HEK293 (cell line): ENCODE data around the gene FARSA.

ENCODE experiments used
- BCL6B ChIP-seq: fragments of 450-650 bp; formaldehyde crosslinking; IDR thresholded peaks from 2 replicates; pipeline ENCODE4 v1.5.1; 2017; ENCODE audit warnings: missing biosample characterization, missing genetic modification characterization
- EGR2 ChIP-seq: fragments of 450-650 bp; formaldehyde crosslinking; IDR thresholded peaks from 2 replicates; pipeline ENCODE4 v1.5.1; 2016; ENCODE audit warnings: low read depth, missing biosample characterization, missing genetic modification characterization
- KLF8 ChIP-seq: fragments of 450-650 bp; formaldehyde crosslinking; IDR thresholded peaks from 2 replicates; pipeline ENCODE4 v1.5.1; 2016; ENCODE audit warnings: missing biosample characterization, missing genetic modification characterization
- KLF9 ChIP-seq: fragments of 450-650 bp; formaldehyde crosslinking; IDR thresholded peaks from 2 replicates; pipeline ENCODE4 v1.5.1; 2016; ENCODE audit warnings: missing biosample characterization, missing genetic modification characterization, low read depth
- PBX3 ChIP-seq: sonication (generic); formaldehyde crosslinking; IDR thresholded peaks from 2 replicates; pipeline ENCODE4 v1.8.1; 2022; ENCODE audit warnings: mild to moderate bottlenecking, moderate library complexity, missing genetic modification reagents
- PRDM10 ChIP-seq: fragments of 450-650 bp; formaldehyde crosslinking; IDR thresholded peaks from 2 replicates; pipeline ENCODE4 v1.5.1; 2016; ENCODE audit warnings: missing biosample characterization, missing genetic modification characterization
- WT1 ChIP-seq: fragments of 450-650 bp; formaldehyde crosslinking; IDR thresholded peaks from 2 replicates; pipeline ENCODE4 v1.5.1; 2016; ENCODE audit warnings: missing biosample characterization, missing genetic modification characterization
- ZBTB1 ChIP-seq: fragments of 450-650 bp; formaldehyde crosslinking; IDR thresholded peaks from 2 replicates; pipeline ENCODE4 v1.5.1; 2016; ENCODE audit warnings: missing biosample characterization, missing genetic modification characterization
- ZFP37 ChIP-seq: fragments of 450-650 bp; formaldehyde crosslinking; IDR thresholded peaks from 2 replicates; pipeline ENCODE4 v1.5.1; 2016; ENCODE audit warnings: missing biosample characterization, missing genetic modification characterization
- ZFP69B ChIP-seq: fragments of 450-650 bp; formaldehyde crosslinking; IDR thresholded peaks from 2 replicates; pipeline ENCODE4 v1.5.1; 2016; ENCODE audit warnings: missing biosample characterization, missing genetic modification characterization
- ZNF112 ChIP-seq: fragments of 450-650 bp; formaldehyde crosslinking; IDR thresholded peaks from 2 replicates; pipeline ENCODE4 v1.5.0; 2017; ENCODE audit warnings: missing biosample characterization, missing genetic modification characterization
- ZNF121 ChIP-seq: fragments of 450-650 bp; formaldehyde crosslinking; IDR thresholded peaks from 2 replicates; pipeline ENCODE4 v1.5.1; 2016; ENCODE audit warnings: missing biosample characterization, missing genetic modification characterization
- ZNF138 ChIP-seq: fragments of 450-650 bp; formaldehyde crosslinking; IDR thresholded peaks from 2 replicates; pipeline ENCODE4 v1.5.1; 2016; ENCODE audit warnings: missing biosample characterization, missing genetic modification characterization, borderline replicate concordance
- ZNF157 ChIP-seq: fragments of 450-650 bp; formaldehyde crosslinking; IDR thresholded peaks from 2 replicates; pipeline ENCODE4 v1.5.1; 2016; ENCODE audit warnings: missing biosample characterization, missing genetic modification characterization
- ZNF18 ChIP-seq: fragments of 450-650 bp; formaldehyde crosslinking; IDR thresholded peaks from 2 replicates; pipeline ENCODE4 v1.5.1; 2016; ENCODE audit warnings: missing biosample characterization, missing genetic modification characterization
- ZNF248 ChIP-seq: fragments of 450-650 bp; formaldehyde crosslinking; IDR thresholded peaks from 2 replicates; pipeline ENCODE4 v1.5.1; 2017; ENCODE audit warnings: missing biosample characterization, missing genetic modification characterization
- ZNF302 ChIP-seq: fragments of 450-650 bp; formaldehyde crosslinking; IDR thresholded peaks from 2 replicates; pipeline ENCODE4 v1.5.1; 2016; ENCODE audit warnings: missing biosample characterization, missing genetic modification characterization, low read depth
- ZNF335 ChIP-seq: fragments of 450-650 bp; formaldehyde crosslinking; conservative IDR thresholded peaks from 2 replicates; pipeline ENCODE4 v1.5.1; 2016; ENCODE audit warnings: missing biosample characterization, missing genetic modification characterization
- ZNF449 ChIP-seq: fragments of 450-650 bp; formaldehyde crosslinking; IDR thresholded peaks from 2 replicates; pipeline ENCODE4 v1.5.1; 2017; ENCODE audit warnings: missing biosample characterization, mild to moderate bottlenecking, missing genetic modification characterization, moderate library complexity
- ZNF521 ChIP-seq: fragments of 450-650 bp; formaldehyde crosslinking; IDR thresholded peaks from 2 replicates; pipeline ENCODE4 v1.5.1; 2017; ENCODE audit warnings: missing biosample characterization, mild to moderate bottlenecking, missing genetic modification characterization
- ZNF529 ChIP-seq: fragments of 450-650 bp; formaldehyde crosslinking; IDR thresholded peaks from 2 replicates; pipeline ENCODE4 v1.5.1; 2017; ENCODE audit warnings: missing genetic modification characterization, missing biosample characterization; ENCODE audit not compliant: insufficient replicate concordance
- ZNF544 ChIP-seq: fragments of 450-650 bp; formaldehyde crosslinking; IDR thresholded peaks from 2 replicates; pipeline ENCODE4 v1.5.0; 2017; ENCODE audit warnings: missing biosample characterization, missing genetic modification characterization
- ZNF549 ChIP-seq: fragments of 450-650 bp; IDR thresholded peaks from 2 replicates; pipeline ENCODE4 v1.5.1; 2018; ENCODE audit warnings: missing biosample characterization, missing genetic modification characterization, mild to moderate bottlenecking, inconsistent platforms, moderate library complexity
- ZNF596 ChIP-seq: fragments of 450-650 bp; IDR thresholded peaks from 2 replicates; pipeline ENCODE4 v1.5.0; 2018; ENCODE audit warnings: missing biosample characterization, mild to moderate bottlenecking, missing genetic modification characterization, moderate library complexity
- ZNF621 ChIP-seq: fragments of 450-650 bp; formaldehyde crosslinking; IDR thresholded peaks from 2 replicates; pipeline ENCODE4 v1.5.1; 2017; ENCODE audit warnings: missing biosample characterization, missing genetic modification characterization
- ZNF626 ChIP-seq: fragments of 450-650 bp; sonication (Bioruptor Pico); formaldehyde crosslinking; IDR thresholded peaks from 2 replicates; pipeline ENCODE4 v1.5.1; 2018; ENCODE audit warnings: missing biosample characterization, missing genetic modification characterization, inconsistent platforms
- ZNF677 ChIP-seq: fragments of 450-650 bp; IDR thresholded peaks from 2 replicates; pipeline ENCODE4 v1.5.0; 2018; ENCODE audit warnings: missing biosample characterization, mild to moderate bottlenecking, missing genetic modification characterization, moderate library complexity
- ZNF692 ChIP-seq: fragments of 450-650 bp; formaldehyde crosslinking; IDR thresholded peaks from 2 replicates; pipeline ENCODE4 v1.5.1; 2016; ENCODE audit warnings: missing biosample characterization, missing genetic modification characterization
- ZNF701 ChIP-seq: fragments of 450-650 bp; formaldehyde crosslinking; IDR thresholded peaks from 2 replicates; pipeline ENCODE4 v1.5.1; 2016; ENCODE audit warnings: missing biosample characterization, missing genetic modification characterization
- ZNF843 ChIP-seq: fragments of 450-650 bp; formaldehyde crosslinking; IDR thresholded peaks from 2 replicates; pipeline ENCODE4 v1.5.1; 2016; ENCODE audit warnings: missing biosample characterization, missing genetic modification characterization

Gene FARSA

GRCh38 chr19:12945479-12946091 lies 12.1 kb upstream of the FARSA start, which contains the start of gene RAD23A (continued):
- 0 out of 2 replicates have a peak, but pooled peaks have one; percentile 52 for TF ChIP-seq ZNF449 (tag by site-specific recombination)
- TF ChIP-seq ZFP37 (tag by site-specific recombination): no peak
- no peak for TF ChIP-seq ZNF529 (tag by site-specific recombination)
- TF ChIP-seq KLF8: peak; percentile 61; the same call in 1 of the 2 replicates
- TF ChIP-seq ZNF302 (tag by site-specific recombination): no peak
- TF ChIP-seq ZNF112 (tag by site-specific recombination): no peak
- no peak for TF ChIP-seq EGR2 (tag by site-specific recombination)
- no peak for TF ChIP-seq ZNF701 (tag by site-specific recombination)
- no peak for TF ChIP-seq ZNF626 (tag by site-specific recombination)
- no peak for TF ChIP-seq ZNF544 (tag by site-specific recombination)
- no peak for TF ChIP-seq ZNF549 (tag by site-specific recombination)
- no peak for TF ChIP-seq ZNF521 (tag by site-specific recombination)
- peak; percentile 44; the same call in 1 of the 2 replicates for TF ChIP-seq ZNF692 (tag by site-specific recombination)
- TF ChIP-seq ZFP69B (tag by site-specific recombination): 0 out of 2 replicates have a peak, but pooled peaks have one; percentile 29
- no peak for TF ChIP-seq ZNF18
- peak; percentile 67 for TF ChIP-seq KLF9 (tag by site-specific recombination)
- no peak for TF ChIP-seq ZNF677
- TF ChIP-seq ZNF621 (tag by site-specific recombination): no peak
- peak; percentile 23; the same call in 1 of the 2 replicates for TF ChIP-seq WT1 (tag by site-specific recombination)
- no peak for TF ChIP-seq ZNF248 (tag by site-specific recombination)
- 0 out of 2 replicates have a peak, but pooled peaks have one; percentile 12 for TF ChIP-seq ZBTB1 (tag by site-specific recombination)
- peak; percentile 60; the same call in 1 of the 2 replicates for TF ChIP-seq ZNF335 (tag by site-specific recombination)
- no peak for TF ChIP-seq PBX3 (CRISPR knock-in tag)
- TF ChIP-seq PRDM10 (tag by site-specific recombination): peak; percentile 79; the same call in 1 of the 2 replicates
- TF ChIP-seq ZNF843 (tag by site-specific recombination): no peak
- no peak for TF ChIP-seq ZNF138 (tag by site-specific recombination)
- no peak for TF ChIP-seq BCL6B (tag by site-specific recombination)
- no peak for TF ChIP-seq ZNF121
- TF ChIP-seq ZNF596 (tag by site-specific recombination): no peak
- TF ChIP-seq ZNF157 (tag by site-specific recombination): no peak
